HCT116 (cell line): ENCODE measurements around the gene TRPV2.

Experiments used
- EGR1 ChIP-seq: IDR thresholded peaks from 2 replicates; pipeline ENCODE4 v1.6.1; 2012; ENCODE audit warnings: low read depth
- EZH2 ChIP-seq: fragments of 200-600 bp; sonication (generic); IDR thresholded peaks from 2 replicates; pipeline ENCODE4 v1.6.1; 2017; ENCODE audit warnings: antibody characterized with exemption, mixed run types
- POLR2A ChIP-seq: IDR thresholded peaks from 2 replicates; pipeline ENCODE4 v1.7.0; 2011; ENCODE audit warnings: borderline replicate concordance; ENCODE audit not compliant: insufficient read depth, insufficient read length; ENCODE audit errors: extremely low read depth
- TF ChIP-seq, protein P1 (sequence below), 3 experiments: fragments of 200-600 bp in 1 of 3; sonication (generic) in 1 of 3; IDR thresholded peaks in 2 of 3; conservative IDR thresholded peaks in 1 of 3; 2 replicates each; pipeline ENCODE4 v1.5.1; 2012 to 2017; ENCODE audit warnings: low read depth in 2 of 3, low read length in 2 of 3, antibody characterized with exemption in 1 of 3, borderline replicate concordance in 1 of 3, control low read depth in 1 of 3, mild to moderate bottlenecking in 1 of 3, mixed read lengths in 1 of 3, mixed run types in 1 of 3, moderate library complexity in 1 of 3; ENCODE audit not compliant: insufficient read depth in 1 of 3
- TF ChIP-seq, protein P2 (sequence below): IDR thresholded peaks from 2 replicates; pipeline ENCODE4 v1.6.1; 2012; ENCODE audit warnings: low read depth

DNA sequence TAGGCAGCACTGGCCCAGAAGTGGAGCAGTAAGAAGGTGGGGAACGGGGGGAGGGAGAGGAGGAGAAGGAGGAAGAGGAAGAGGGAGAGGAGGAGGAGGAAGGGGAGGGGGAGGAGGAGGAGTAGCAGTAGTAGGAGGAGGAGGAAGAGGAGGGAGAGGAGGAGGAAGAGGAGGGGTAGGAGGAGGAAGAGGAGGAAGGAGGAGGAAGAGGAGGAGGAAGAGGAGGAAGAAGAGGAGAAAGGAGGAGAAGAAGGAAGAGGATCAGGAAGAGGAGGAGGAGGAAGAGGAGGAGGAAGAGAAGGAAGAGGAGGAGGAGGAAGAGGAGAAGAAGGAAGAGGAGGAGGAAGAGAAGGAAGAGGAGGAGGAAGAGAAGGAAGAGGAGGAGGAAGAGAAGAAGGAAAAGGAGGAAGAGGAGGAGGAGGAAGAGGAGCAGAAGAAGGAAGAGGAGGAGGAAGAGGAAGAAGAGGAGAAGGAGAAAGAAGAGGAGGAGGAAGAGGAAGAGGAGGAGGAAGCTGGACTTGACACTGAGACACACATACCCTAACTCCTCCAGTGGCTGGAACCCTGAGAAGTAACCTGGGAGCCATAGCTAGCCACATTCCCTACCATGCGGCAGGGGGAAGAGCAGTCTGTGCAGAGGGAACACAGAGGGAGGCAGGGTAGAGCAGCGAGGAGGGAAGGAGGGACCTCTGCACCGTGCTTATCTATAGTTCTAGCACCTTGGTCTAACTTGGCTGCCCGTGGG is 40.8 kb downstream of the TRPV2 start:
- TF ChIP-seq, protein P1, sequence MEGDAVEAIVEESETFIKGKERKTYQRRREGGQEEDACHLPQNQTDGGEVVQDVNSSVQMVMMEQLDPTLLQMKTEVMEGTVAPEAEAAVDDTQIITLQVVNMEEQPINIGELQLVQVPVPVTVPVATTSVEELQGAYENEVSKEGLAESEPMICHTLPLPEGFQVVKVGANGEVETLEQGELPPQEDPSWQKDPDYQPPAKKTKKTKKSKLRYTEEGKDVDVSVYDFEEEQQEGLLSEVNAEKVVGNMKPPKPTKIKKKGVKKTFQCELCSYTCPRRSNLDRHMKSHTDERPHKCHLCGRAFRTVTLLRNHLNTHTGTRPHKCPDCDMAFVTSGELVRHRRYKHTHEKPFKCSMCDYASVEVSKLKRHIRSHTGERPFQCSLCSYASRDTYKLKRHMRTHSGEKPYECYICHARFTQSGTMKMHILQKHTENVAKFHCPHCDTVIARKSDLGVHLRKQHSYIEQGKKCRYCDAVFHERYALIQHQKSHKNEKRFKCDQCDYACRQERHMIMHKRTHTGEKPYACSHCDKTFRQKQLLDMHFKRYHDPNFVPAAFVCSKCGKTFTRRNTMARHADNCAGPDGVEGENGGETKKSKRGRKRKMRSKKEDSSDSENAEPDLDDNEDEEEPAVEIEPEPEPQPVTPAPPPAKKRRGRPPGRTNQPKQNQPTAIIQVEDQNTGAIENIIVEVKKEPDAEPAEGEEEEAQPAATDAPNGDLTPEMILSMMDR (IDR thresholded peaks at IDR 0.05 in 2 of 3, conservative IDR thresholded peaks at IDR 0.05 in 1 of 3; ENCODE audit: borderline replicate concordance in 1 of 3, insufficient read depth in 1 of 3, low read depth in 2 of 3, low read length in 2 of 3) = no peak
- no peak for TF ChIP-seq EGR1
- TF ChIP-seq EZH2 = no peak
- TF ChIP-seq, protein P2, sequence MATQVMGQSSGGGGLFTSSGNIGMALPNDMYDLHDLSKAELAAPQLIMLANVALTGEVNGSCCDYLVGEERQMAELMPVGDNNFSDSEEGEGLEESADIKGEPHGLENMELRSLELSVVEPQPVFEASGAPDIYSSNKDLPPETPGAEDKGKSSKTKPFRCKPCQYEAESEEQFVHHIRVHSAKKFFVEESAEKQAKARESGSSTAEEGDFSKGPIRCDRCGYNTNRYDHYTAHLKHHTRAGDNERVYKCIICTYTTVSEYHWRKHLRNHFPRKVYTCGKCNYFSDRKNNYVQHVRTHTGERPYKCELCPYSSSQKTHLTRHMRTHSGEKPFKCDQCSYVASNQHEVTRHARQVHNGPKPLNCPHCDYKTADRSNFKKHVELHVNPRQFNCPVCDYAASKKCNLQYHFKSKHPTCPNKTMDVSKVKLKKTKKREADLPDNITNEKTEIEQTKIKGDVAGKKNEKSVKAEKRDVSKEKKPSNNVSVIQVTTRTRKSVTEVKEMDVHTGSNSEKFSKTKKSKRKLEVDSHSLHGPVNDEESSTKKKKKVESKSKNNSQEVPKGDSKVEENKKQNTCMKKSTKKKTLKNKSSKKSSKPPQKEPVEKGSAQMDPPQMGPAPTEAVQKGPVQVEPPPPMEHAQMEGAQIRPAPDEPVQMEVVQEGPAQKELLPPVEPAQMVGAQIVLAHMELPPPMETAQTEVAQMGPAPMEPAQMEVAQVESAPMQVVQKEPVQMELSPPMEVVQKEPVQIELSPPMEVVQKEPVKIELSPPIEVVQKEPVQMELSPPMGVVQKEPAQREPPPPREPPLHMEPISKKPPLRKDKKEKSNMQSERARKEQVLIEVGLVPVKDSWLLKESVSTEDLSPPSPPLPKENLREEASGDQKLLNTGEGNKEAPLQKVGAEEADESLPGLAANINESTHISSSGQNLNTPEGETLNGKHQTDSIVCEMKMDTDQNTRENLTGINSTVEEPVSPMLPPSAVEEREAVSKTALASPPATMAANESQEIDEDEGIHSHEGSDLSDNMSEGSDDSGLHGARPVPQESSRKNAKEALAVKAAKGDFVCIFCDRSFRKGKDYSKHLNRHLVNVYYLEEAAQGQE = no peak
- TF ChIP-seq POLR2A = no peak
